Liver (tissue), 9 donors: Measurements from ENCODE around the gene EXOC7. TPM values are rescaled to one million over a fixed set of nuclear protein-coding genes. Genes with fewer than 3 reads are reported as not detected.

Source experiments
- DNase-seq: peaks from one replicate; pipeline ENCODE4 v3.0.0-alpha.2; 2017; ENCODE audit warnings: low spot score
- H3K27ac ChIP-seq, 2 donors: one replicate each; pipeline ENCODE4 v1.7.0; 2013; ENCODE audit warnings: inconsistent platforms in 2 of 2, low read length in 2 of 2, control low read depth in 1 of 2, low read depth in 1 of 2, mild to moderate bottlenecking in 1 of 2
- H3K27me3 ChIP-seq, 4 donors: one replicate each; pipeline versions ENCODE4 v1.6.1 to v1.7.0; 2013; ENCODE audit warnings: low read length in 3 of 4, inconsistent platforms in 1 of 4, mild to moderate bottlenecking in 1 of 4, moderate library complexity in 1 of 4; ENCODE audit not compliant: control insufficient read depth in 4 of 4, insufficient read depth in 4 of 4
- H3K36me3 ChIP-seq, 4 donors: one replicate each; pipeline versions ENCODE4 v1.6.1 to v1.7.0; 2013; ENCODE audit warnings: low read length in 3 of 4, mild to moderate bottlenecking in 3 of 4, low read depth in 1 of 4, moderate library complexity in 1 of 4; ENCODE audit not compliant: control insufficient read depth in 4 of 4, insufficient read depth in 3 of 4
- H3K4me1 ChIP-seq, 4 donors: one replicate each; pipeline versions ENCODE4 v1.6.1 to v1.7.0; 2013; ENCODE audit warnings: low read length in 3 of 4, mild to moderate bottlenecking in 3 of 4, moderate library complexity in 1 of 4; ENCODE audit not compliant: control insufficient read depth in 4 of 4, insufficient read depth in 4 of 4
- H3K4me3 ChIP-seq, 3 donors: one replicate each; pipeline versions ENCODE4 v1.6.1 to v1.7.0; 2013; ENCODE audit warnings: low read length in 3 of 3, control low read depth in 1 of 3, low read depth in 1 of 3, mild to moderate bottlenecking in 1 of 3
- H3K9ac ChIP-seq, 2 donors: one replicate each; pipeline ENCODE4 v1.7.0; 2013; ENCODE audit warnings: low read length in 2 of 2, mild to moderate bottlenecking in 2 of 2, moderate library complexity in 2 of 2, control low read depth in 1 of 2, low read depth in 1 of 2
- H3K9me3 ChIP-seq, 4 donors: one replicate each; pipeline versions ENCODE4 v1.6.1 to v1.7.0; 2013; ENCODE audit warnings: low read length in 3 of 4; ENCODE audit not compliant: control insufficient read depth in 4 of 4
- ATF3 ChIP-seq: IDR thresholded peaks from 2 replicates; pipeline ENCODE4 v1.6.1; 2016; ENCODE audit warnings: antibody characterized with exemption
- CTCF ChIP-seq: fragments of 150-350 bp; IDR thresholded peaks from 2 replicates; pipeline ENCODE4 v1.5.1; 2017; ENCODE audit warnings: improper control_type of control experiment, low read depth, low read length; ENCODE audit not compliant: missing input control
- EGR1 ChIP-seq, 2 donors: IDR thresholded peaks; 2 replicates each; pipeline ENCODE4 v1.6.1; 2016 to 2018; ENCODE audit warnings: antibody characterized with exemption in 2 of 2, low read depth in 2 of 2
- FOXA1 ChIP-seq: IDR thresholded peaks from 2 replicates; pipeline ENCODE4 v1.6.1; 2016; ENCODE audit warnings: antibody characterized with exemption
- FOXA2 ChIP-seq: IDR thresholded peaks from 2 replicates; pipeline ENCODE4 v1.6.1; 2016; ENCODE audit warnings: antibody characterized with exemption
- GABPA ChIP-seq, 2 donors: IDR thresholded peaks in 1 of 2; conservative IDR thresholded peaks in 1 of 2; 2 replicates each; pipeline ENCODE4 v1.6.1; 2016; ENCODE audit warnings: antibody characterized with exemption in 2 of 2, mild to moderate bottlenecking in 1 of 2, moderate library complexity in 1 of 2
- HNF4A ChIP-seq, 2 donors: conservative IDR thresholded peaks; 2 replicates each; pipeline ENCODE4 v1.6.1; 2016; ENCODE audit warnings: antibody characterized with exemption in 2 of 2, mild to moderate bottlenecking in 2 of 2
- HNF4G ChIP-seq: IDR thresholded peaks from 2 replicates; pipeline ENCODE4 v1.6.1; 2016; ENCODE audit warnings: antibody characterized with exemption
- JUND ChIP-seq, 2 donors: IDR thresholded peaks; 2 replicates each; pipeline ENCODE4 v1.6.1; 2016; ENCODE audit warnings: antibody characterized with exemption in 2 of 2
- MAX ChIP-seq: IDR thresholded peaks from 2 replicates; pipeline ENCODE4 v1.6.1; 2016; ENCODE audit warnings: antibody characterized with exemption
- NR2F2 ChIP-seq: IDR thresholded peaks from 2 replicates; pipeline ENCODE4 v1.6.1; 2016; ENCODE audit warnings: antibody characterized with exemption
- RAD21 ChIP-seq, 2 donors: IDR thresholded peaks; 2 replicates each; pipeline ENCODE4 v1.6.1; 2016; ENCODE audit warnings: antibody characterized with exemption in 2 of 2, mild to moderate bottlenecking in 2 of 2
- REST ChIP-seq: IDR thresholded peaks from 2 replicates; pipeline ENCODE4 v1.6.1; 2016; ENCODE audit warnings: antibody characterized with exemption, mild to moderate bottlenecking
- RXRA ChIP-seq, 2 donors: IDR thresholded peaks; 2 replicates each; pipeline ENCODE4 v1.6.1; 2017 to 2018; ENCODE audit warnings: antibody characterized with exemption in 2 of 2, mild to moderate bottlenecking in 1 of 2
- SP1 ChIP-seq: IDR thresholded peaks from 2 replicates; pipeline ENCODE4 v1.6.1; 2018; ENCODE audit warnings: antibody characterized with exemption, mild to moderate bottlenecking
- TAF1 ChIP-seq: conservative IDR thresholded peaks from 2 replicates; pipeline ENCODE4 v1.6.1; 2016; ENCODE audit warnings: antibody characterized with exemption, mild to moderate bottlenecking
- YY1 ChIP-seq: IDR thresholded peaks from 2 replicates; pipeline ENCODE4 v1.6.1; 2016; ENCODE audit warnings: antibody characterized with exemption, mild to moderate bottlenecking
- ZBTB33 ChIP-seq: IDR thresholded peaks from 2 replicates; pipeline ENCODE4 v1.6.1; 2016; ENCODE audit warnings: antibody characterized with exemption
- WGBS: extraction: QIAGEN DNeasy Blood & Tissue Kit; methylation state at CpG from one replicate; pipeline ENCODE4 v1.1.7; 2013; 5-methylcytosine and 5-hydroxymethylcytosine counted together
- polyA plus RNA-seq, 2 donors: library from polyadenylated mRNA; stranded (reverse) in 1 of 2; unstranded in 1 of 2; fragments of 200-250 nt in 1 of 2; fragments of >200 nt in 1 of 2; fragmentation: Nextera tagmentation in 1 of 2; extraction: Ambion mirVana in 1 of 2; gene quantifications; one replicate each; pipeline versions ENCODE4 v1.2.1 to v1.2.3, GENCODE V29; 2013 to 2015
- total RNA-seq, 2 donors: library from RNA; depleted of rRNA; stranded (reverse); fragments of >200 nt; gene quantifications; one replicate each; pipeline ENCODE4 v1.2.3, GENCODE V29; 2014
- donor health status: healthy.
- donor health status: healthy.
- donor health status: healthy.
- donor health status: healthy.
- donor health status: healthy.

EXOC7 gene
- total and polyA plus RNA-seq, 4 donors: 28.0 to 64.8 (median 38.2) TPM

GRCh38 chr17:76056882-76057281 is 46.7 kb downstream of the EXOC7 start:
- no peak overlapping the region for H3K4me3 ChIP-seq
- 91% methylated on average over 3 of the region's 3 CpGs for WGBS
- peaks cover 38 to 79% (median 56%) of the 10 kb centered on the region in 4 donors for H3K36me3 ChIP-seq
- TF ChIP-seq EGR1 (IDR thresholded peaks at IDR 0.05; ENCODE audit: low read depth in 2 of 2) (no peak), TAF1 (no peak), NR2F2 (no peak)
- no peaks in the 10 kb centered on the region for H3K27me3 ChIP-seq
- DNase-seq: no peak
- H3K4me1 ChIP-seq: no peaks in the 10 kb centered on the region
- H3K9me3 ChIP-seq: no peaks in the 10 kb centered on the region
- H3K9ac ChIP-seq: no peak overlapping the region
- no peak overlapping the region for H3K27ac ChIP-seq

GRCh38 chr17:76054112-76054476 is 49.5 kb downstream of the EXOC7 start:
- Histone ChIP-seq H3K36me3 (peaks cover 26 to 79% (median 55%) of the 10 kb centered on the region in 4 donors), H3K4me3 (no peak overlapping the region), H3K9me3 (no peaks in the 10 kb centered on the region), H3K4me1 (no peaks in the 10 kb centered on the region), H3K9ac (no peak overlapping the region), H3K27me3 (no peaks in the 10 kb centered on the region), H3K27ac (no peak overlapping the region)
- TF ChIP-seq CTCF: no peak
- TF ChIP-seq EGR1 (IDR thresholded peaks at IDR 0.05; ENCODE audit: low read depth in 2 of 2): no peak
- TF ChIP-seq GABPA (IDR thresholded peaks at IDR 0.05 in 1 of 2, conservative IDR thresholded peaks at IDR 0.05 in 1 of 2): no peak
- no peak for TF ChIP-seq RXRA (IDR thresholded peaks at IDR 0.05)
- no peak for TF ChIP-seq HNF4A (conservative IDR thresholded peaks at IDR 0.05)
- no peak for TF ChIP-seq NR2F2
- no peak for TF ChIP-seq MAX
- no peak for TF ChIP-seq SP1
- TF ChIP-seq REST: no peak
- TF ChIP-seq ZBTB33: no peak
- TF ChIP-seq HNF4G: no peak
- no peak for TF ChIP-seq YY1
- TF ChIP-seq FOXA1: no peak
- TF ChIP-seq RAD21 (IDR thresholded peaks at IDR 0.05): no peak
- TF ChIP-seq FOXA2: no peak
- TF ChIP-seq JUND (IDR thresholded peaks at IDR 0.05): no peak
- TF ChIP-seq ATF3: no peak
- TF ChIP-seq TAF1: no peak
- WGBS: 98% methylated on average over 4 of the region's 4 CpGs
- no peak for DNase-seq
